K562 (cell line): ENCODE results near the gene KCNG4. TPM values are rescaled to one million over a fixed set of nuclear protein-coding genes. Genes with fewer than 3 reads are reported as not detected.

Source experiments
- ATAC-seq: fragments of 200-7000 bp; cut with Tn5 transposase; 3 replicates; pipeline ENCODE4 v1.9.1; 2020; ENCODE audit warnings: moderate library complexity
- BruUV-seq: library from RNA; stranded (reverse); fragments of 400-500 nt; replicated peaks from 2 replicates; lab custom pipeline; 2021; lab: Mats Ljungman, UMichigan
- CTCF ChIA-PET: fragments of 300-600 bp; formaldehyde crosslinking; extraction: SDS; loops from one replicate; lab custom pipeline; 2021; ENCODE audit warnings: low intra/inter-chr PET ratio; lab: Yijun Ruan, JAX
- POLR2A ChIA-PET: fragments of 300-600, 350-650 bp; sonication (Branson Sonifier 250); formaldehyde crosslinking; extraction: SDS; loops from one replicate; lab custom pipeline; 2021; ENCODE audit warnings: antibody characterized with exemption, inconsistent platforms; lab: Yijun Ruan, JAX
- DNase-seq, 4 experiments: peaks; one replicate each; pipeline versions ENCODE4 v3.0.0 to v3.0.0-alpha.2; 2011 to 2018; ENCODE audit warnings: low spot score in 3 of 4, mixed read lengths in 3 of 4; ENCODE audit errors: extremely low read depth in 1 of 4
- FAIRE-seq: peaks from 2 replicates; lab custom pipeline; 2011; peaks lifted over from hg19 to GRCh38; lab: Jason Lieb, UNC
- H2AFZ ChIP-seq: 2 replicates; pipeline ENCODE4 v1.6.0; 2011; ENCODE audit warnings: low read depth, low read length, control low read depth, inconsistent platforms
- H3K27ac ChIP-seq: fragments of 200-600 bp; 3 replicates; pipeline ENCODE4 v1.8.0; 2011; ENCODE audit warnings: low read depth, mild to moderate bottlenecking, control low read depth, inconsistent platforms, low read length, moderate library complexity, mixed read lengths; ENCODE audit errors: extremely low read depth
- H3K27me3 ChIP-seq, 2 experiments: fragments of 300-600 bp in 1 of 2; 2 replicates in 1 of 2; 3 replicates in 1 of 2; pipeline versions ENCODE4 v1.6.0 to v1.8.0; 2011; ENCODE audit warnings: inconsistent platforms in 2 of 2, low read length in 2 of 2, mild to moderate bottlenecking in 1 of 2, mixed read lengths in 1 of 2, moderate library complexity in 1 of 2; ENCODE audit not compliant: control insufficient read depth in 2 of 2, insufficient read depth in 2 of 2
- H3K36me3 ChIP-seq: fragments of 300-600 bp; 3 replicates; pipeline ENCODE4 v1.8.0; 2011; ENCODE audit warnings: mild to moderate bottlenecking, low read length, inconsistent platforms; ENCODE audit not compliant: control insufficient read depth, insufficient read depth
- H3K4me1 ChIP-seq, 2 experiments: fragments of 200-600 bp in 1 of 2; replicated peaks in 1 of 2; 2 replicates in 1 of 2; 3 replicates in 1 of 2; pipeline versions ENCODE4 v1.5.1 to v1.8.0; 2011; ENCODE audit warnings: inconsistent platforms in 2 of 2, low read length in 2 of 2, mild to moderate bottlenecking in 1 of 2, mixed read lengths in 1 of 2, moderate library complexity in 1 of 2; ENCODE audit not compliant: control insufficient read depth in 2 of 2, insufficient read depth in 2 of 2
- H3K4me2 ChIP-seq: 2 replicates; pipeline ENCODE4 v1.6.1; 2011; ENCODE audit warnings: low read length, control low read depth, inconsistent platforms, mixed read lengths; ENCODE audit not compliant: insufficient read depth
- H3K4me3 ChIP-seq: fragments of 200-600 bp; sonication (generic), shearing (Covaris generic); 2 replicates; pipeline ENCODE4 v1.5.1; 2016; ENCODE audit warnings: control low read depth, inconsistent platforms
- H3K79me2 ChIP-seq: fragments of 200-600 bp; 3 replicates; pipeline ENCODE4 v1.8.0; 2011; ENCODE audit warnings: low read length, inconsistent platforms; ENCODE audit not compliant: control insufficient read depth, insufficient read depth
- H3K9ac ChIP-seq, 2 experiments: 2 replicates each; pipeline versions ENCODE4 v1.6.0 to v1.6.1; 2011; ENCODE audit warnings: low read depth in 2 of 2, low read length in 2 of 2, control low read depth in 1 of 2, inconsistent platforms in 1 of 2, mild to moderate bottlenecking in 1 of 2, mixed read lengths in 1 of 2; ENCODE audit not compliant: insufficient read depth in 1 of 2
- H3K9me1 ChIP-seq: one replicate; pipeline ENCODE4 v1.6.0; 2011; ENCODE audit warnings: inconsistent platforms, mild to moderate bottlenecking, low read length, moderate library complexity; ENCODE audit not compliant: control insufficient read depth, insufficient read depth
- H3K9me3 ChIP-seq: replicated peaks from 2 replicates; pipeline ENCODE4 v1.5.1; 2011; ENCODE audit warnings: low read depth, low read length, inconsistent platforms; ENCODE audit not compliant: control insufficient read depth, insufficient read depth
- H4K20me1 ChIP-seq: replicated peaks from 2 replicates; pipeline ENCODE4 v1.6.1; 2011; ENCODE audit warnings: low read length, inconsistent platforms, mixed read lengths; ENCODE audit not compliant: control insufficient read depth, insufficient read depth
- ATF1 ChIP-seq, 2 experiments: fragments of 450-650 bp in 1 of 2; IDR thresholded peaks; 2 replicates each; pipeline ENCODE4 v1.6.1; 2016; ENCODE audit warnings: missing compliant biosample characterization in 1 of 2, missing genetic modification characterization in 1 of 2
- CHAMP1 ChIP-seq: fragments of 450-650 bp; IDR thresholded peaks from 2 replicates; pipeline ENCODE4 v1.6.1; 2016; ENCODE audit warnings: mild to moderate bottlenecking
- DPF2 ChIP-seq: fragments of 450-650 bp; IDR thresholded peaks from 2 replicates; pipeline ENCODE4 v1.6.1; 2016
- FOSL1 ChIP-seq: fragments of 200-800 bp; sonication (Bioruptor generic); conservative IDR thresholded peaks from 2 replicates; pipeline ENCODE4 v1.6.1; 2016; ENCODE audit warnings: missing genetic modification characterization, missing compliant biosample characterization
- MAFK ChIP-seq: IDR thresholded peaks from 2 replicates; pipeline ENCODE4 v1.6.1; 2011; ENCODE audit warnings: low read length, improper control_type of control experiment
- POLR2AphosphoS2 ChIP-seq: IDR thresholded peaks from 2 replicates; pipeline ENCODE4 v1.6.1; 2012; ENCODE audit warnings: low read length, improper control_type of control experiment
- REST ChIP-seq, 2 experiments: fragments of 450-650 bp; formaldehyde crosslinking in 1 of 2; IDR thresholded peaks; 2 replicates each; pipeline versions ENCODE4 v1.4.0 to v1.6.1; 2014 to 2020; ENCODE audit warnings: mild to moderate bottlenecking in 2 of 2, borderline replicate concordance in 1 of 2, low read depth in 1 of 2
- TBP ChIP-seq: optimal IDR thresholded peaks from 2 replicates; pipeline ENCODE3; 2011; ENCODE audit warnings: low read depth, low read length, improper control_type of control experiment
- ZNF436 ChIP-seq: fragments of 250-450, 450-650 bp; sonication (Bioruptor Pico); formaldehyde crosslinking; IDR thresholded peaks from 2 replicates; pipeline ENCODE4 v1.7.0; 2020; ENCODE audit warnings: mild to moderate bottlenecking
- ZNF512 ChIP-seq: IDR thresholded peaks from 2 replicates; pipeline ENCODE4 v1.6.1; 2016; ENCODE audit warnings: missing genetic modification characterization, missing compliant biosample characterization
- WGBS: fragments of 100-300 bp; shearing (Covaris generic); methylation state at CpG from one replicate; pipeline ENCODE4 v1.1.6; 2016; ENCODE audit warnings: low coverage, mixed read lengths; ENCODE audit not compliant: insufficient coverage; ENCODE audit errors: missing lambda C conversion rate; 5-methylcytosine and 5-hydroxymethylcytosine counted together
- in situ Hi-C: fragments of 300-500 bp; cut with MboI; formaldehyde crosslinking; loops from 4 replicates; pipeline ENCODE4 v1.15.0; 2018; ENCODE audit warnings: inconsistent platforms, mixed read lengths
- intact Hi-C: fragments of 100-400 bp; cut with micrococcal nuclease; formaldehyde crosslinking; loops from 2 replicates; pipeline ENCODE4 v1.14.2; 2022
- polyA plus RNA-seq, 8 experiments: library from polyadenylated mRNA; depleted of rRNA in 4 of 8; stranded (reverse) in 5 of 8; unstranded in 3 of 8; fragments of >200 nt; fragmentation: Nextera tagmentation in 2 of 8; fragmentation: Illumina TruSeq in 1 of 8; extraction: Ambion mirVana in 2 of 8; extraction: Trizol in 1 of 8; gene quantifications; 2 replicates each; pipeline versions ENCODE4 v1.2.1 to v1.2.3, GENCODE V29; 2011 to 2014; ENCODE audit warnings: inconsistent platforms in 1 of 8, missing spikeins in 1 of 8
- total RNA-seq, 7 experiments: library from RNA; depleted of rRNA in 6 of 7; stranded (reverse); fragments of >200 nt in 6 of 7; fragmentation: Illumina TruSeq in 2 of 7; extraction: Trizol in 2 of 7; gene quantifications; 2 replicates each; pipeline versions ENCODE4 v1.2.1 to v1.2.3, GENCODE V29; 2011 to 2021; ENCODE audit warnings: low replicate concordance in 1 of 7

The KCNG4 gene
- total and polyA plus RNA-seq, 9 of the 15 experiments (the other 6 are each of a cell fraction or from before 2014, with no cell fraction given): not detected

- in situ Hi-C loops (no loop called here), intact Hi-C loops (no loop called here)
- Histone ChIP-seq H3K9me3 (no peaks in the 10 kb centered on the region), H3K4me2 (no peak overlapping the region), H3K79me2 (no peaks in the 10 kb centered on the region), H3K36me3 (no peaks in the 10 kb centered on the region), H3K27ac (no peak overlapping the region), H3K27me3 (peaks cover 14 to 49% of the 10 kb centered on the region in 2 experiments)
- no TSS peak for BruUV-seq
- no peak for DNase-seq
- POLR2A ChIA-PET: no interaction called here
- TF ChIP-seq TBP (no peak), MAFK (no peak), REST (IDR thresholded peaks at IDR 0.05; ENCODE audit: borderline replicate concordance) (no peak), REST (CRISPR knock-in tag; IDR thresholded peaks at IDR 0.05; ENCODE audit: low read depth) (no peak), DPF2 (no peak), ATF1 (CRISPR knock-in tag; IDR thresholded peaks at IDR 0.05) (no peak), ATF1 (tag; IDR thresholded peaks at IDR 0.05) (no peak), POLR2AphosphoS2 (no peak), ZNF436 (CRISPR knock-in tag) (no peak), ZNF512 (tag) (no peak), CHAMP1 (no peak), FOSL1 (tag) (no peak)
- TF ChIP-seq, all 486 proteins: peak for 0
- Histone ChIP-seq H2AFZ (no peak overlapping the region), H4K20me1 (0 out of 2 replicates have a peak, but pooled peaks cover 4% of the 10 kb centered on the region), H3K4me1 (no peaks in the 10 kb centered on the region), H3K9me1 (no peaks in the 10 kb centered on the region), H3K9ac (no peak overlapping the region), H3K4me3 (no peak overlapping the region)
- ATAC-seq (no peak), FAIRE-seq (no peak)
- CTCF ChIA-PET: interaction anchor here (0.7 kb wide), 1 partner anchor 831 kb away, joined by 3 read pairs; no protein-coding TSS in a partner anchor
- WGBS: 1% methylated on average over 9 of the region's 9 CpGs
Measured at GRCh38 chr16:84270071-84270470, 30.3 kb upstream of the KCNG4 start.
